ENCODE data around the gene NDUFC2.
"Not testable (repeated sequence)": the region's sequence is repeated elsewhere in the genome, so short reads cannot be mapped to it uniquely, and the experiment has no call there.

Gene NDUFC2

DNA sequence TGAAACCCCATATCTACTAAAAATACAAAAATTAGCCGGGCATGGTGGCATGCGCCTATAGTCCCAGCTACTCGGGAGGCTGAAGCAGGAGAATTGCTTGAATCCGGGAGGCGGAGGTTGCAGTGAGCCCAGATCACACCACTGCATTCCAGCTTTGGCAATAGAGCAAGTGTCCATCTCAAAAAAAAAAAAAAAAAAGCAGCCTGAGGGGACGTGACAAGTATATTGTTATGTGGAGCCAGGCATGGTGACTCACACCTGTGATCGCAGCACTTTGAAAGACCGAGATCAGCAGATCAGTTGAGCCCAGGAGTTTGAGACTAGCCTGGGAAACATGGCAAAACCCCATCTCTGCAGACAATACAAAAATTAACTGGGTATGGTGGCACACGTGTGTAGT, 51.2 kb downstream of the NDUFC2 start:
- DNase-seq: not testable (repeated sequence)

DNA sequence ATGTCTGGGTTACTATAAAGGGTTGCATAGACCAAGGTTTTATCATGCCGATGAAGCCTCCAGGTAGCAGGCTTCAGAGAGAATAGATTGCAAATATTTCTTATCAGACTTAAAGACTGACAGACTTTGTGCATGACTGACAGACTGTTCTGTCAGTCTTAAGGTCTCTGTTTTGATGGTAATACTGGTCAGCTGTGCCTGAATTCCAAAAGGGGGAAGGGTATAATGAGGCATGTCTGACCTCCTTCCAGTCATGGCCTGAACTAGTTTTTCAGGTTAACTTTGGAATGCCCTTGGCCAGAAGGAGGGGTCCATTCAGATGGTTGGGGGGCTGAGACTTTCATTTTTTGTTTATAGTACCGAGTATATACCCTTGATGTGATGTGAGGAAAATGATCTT, 51.9 kb downstream of the NDUFC2 start:
- no peak for DNase-seq

DNA sequence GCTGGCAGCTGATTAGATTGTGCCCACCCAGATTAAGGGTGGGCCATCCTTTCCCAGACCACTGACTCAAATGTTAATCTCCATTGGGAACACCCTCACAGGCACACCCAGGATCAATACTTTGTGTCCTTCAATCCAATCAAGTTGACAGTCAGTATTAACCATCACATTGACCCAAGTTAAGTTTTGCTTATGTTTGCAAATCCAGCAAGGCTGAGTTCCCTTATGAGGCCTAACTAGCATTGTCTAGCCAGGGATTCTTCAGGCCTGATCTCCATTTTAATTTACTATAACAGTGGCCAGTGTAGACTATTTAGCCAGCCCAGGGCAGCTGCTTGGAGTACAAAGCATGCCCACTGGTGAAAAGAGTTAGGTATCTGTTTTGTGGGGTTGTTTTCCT, 54.3 kb downstream of the NDUFC2 start:
- DNase-seq: no peak

DNA sequence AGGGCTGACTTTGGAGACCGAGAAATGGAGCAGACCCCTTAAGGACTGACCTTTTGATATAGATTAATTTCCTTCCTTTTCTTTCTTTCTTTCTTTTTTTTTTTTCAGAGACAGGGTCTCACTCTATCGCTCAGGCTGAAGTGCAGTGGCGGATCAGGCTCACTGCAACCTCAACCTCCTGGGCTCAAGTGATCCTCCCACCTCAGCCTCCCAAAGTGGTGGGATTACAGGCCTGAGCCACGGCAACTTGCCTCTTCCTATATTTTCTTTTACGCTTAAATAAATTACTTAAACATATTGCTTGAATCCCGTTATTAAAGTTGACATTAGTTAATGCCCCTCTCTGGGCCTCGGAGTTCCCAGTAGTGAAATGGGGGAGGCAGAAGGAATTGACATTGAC, 56.2 kb downstream of the NDUFC2 start:
- no peak for DNase-seq

DNA sequence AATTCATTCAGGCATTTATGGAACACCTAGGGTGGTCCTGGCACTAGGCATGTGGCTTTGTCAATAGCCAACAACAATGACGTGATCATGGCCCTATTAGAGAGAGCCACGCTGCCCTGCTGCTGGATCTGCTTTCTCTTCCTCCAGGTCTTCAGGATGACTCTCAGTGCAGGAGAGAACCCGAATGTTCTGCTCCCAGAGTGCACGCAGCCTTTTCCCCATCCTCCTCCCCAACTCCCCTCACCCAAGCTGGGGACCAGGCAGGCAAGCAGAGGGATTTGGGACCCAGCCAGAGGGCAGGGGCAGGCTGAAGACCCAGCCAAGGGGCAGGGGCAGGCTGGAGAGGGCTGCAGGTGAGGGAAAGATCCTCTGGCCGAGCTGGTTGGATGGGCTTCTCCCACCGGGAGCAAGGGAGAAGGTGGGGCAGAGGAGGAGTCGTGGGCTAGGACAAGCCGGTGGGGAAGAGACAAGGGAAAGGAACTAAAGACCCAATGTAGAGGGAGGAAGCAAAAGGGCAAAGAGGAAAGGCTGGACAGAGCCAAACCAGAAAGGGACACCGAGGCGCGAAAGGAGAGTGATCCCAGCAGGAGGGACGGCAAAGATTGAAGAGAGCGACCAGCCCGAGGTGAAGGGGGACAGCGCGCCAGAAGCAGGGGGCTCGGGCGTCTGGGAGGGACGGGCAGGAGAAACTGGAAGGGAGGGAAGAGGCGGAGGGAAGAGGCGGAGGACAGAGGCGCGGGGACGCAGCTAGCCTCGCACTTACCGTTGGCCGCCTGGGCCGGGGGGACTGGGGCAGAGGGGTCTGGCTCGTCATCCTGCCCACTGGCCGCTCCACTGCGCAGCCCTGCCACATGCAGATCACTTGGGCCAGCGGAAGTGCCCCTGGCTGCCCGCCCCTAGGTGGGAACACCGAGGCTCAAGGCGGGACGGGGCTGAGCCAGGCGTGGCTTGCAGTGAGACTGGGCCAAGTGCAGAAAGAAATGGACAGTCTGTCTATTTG, 57.0 kb downstream of the NDUFC2 start, which contains the start of gene KCTD14:
Gene KCTD14 (minus strand): TSS at position 880 of the 1,000 bp plus-strand sequence. CDS start 27 bp downstream, at position 853.
- DNase-seq: peak in 2 of 4 experiments; percentile 8 to 9

DNA sequence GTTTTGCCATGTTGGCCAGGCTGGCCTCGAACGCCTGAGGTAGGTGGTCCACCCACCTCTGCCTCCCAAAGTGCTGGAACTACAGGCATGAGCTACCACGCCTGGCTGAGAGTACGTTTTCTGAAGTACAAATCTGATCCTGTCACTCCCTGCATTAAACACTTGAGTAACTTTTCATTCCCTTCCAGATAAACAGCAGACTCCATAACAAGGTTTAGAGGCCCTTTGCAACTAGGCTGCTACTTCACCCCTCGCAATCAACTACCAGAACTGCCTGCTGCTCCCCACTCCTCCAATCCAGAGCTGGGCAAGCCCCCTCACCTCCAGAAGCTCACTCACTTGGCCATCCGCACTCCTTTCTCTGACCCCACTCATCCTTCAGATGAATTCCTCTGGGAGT, 58.1 kb downstream of the NDUFC2 start:
- no peak for DNase-seq

DNA sequence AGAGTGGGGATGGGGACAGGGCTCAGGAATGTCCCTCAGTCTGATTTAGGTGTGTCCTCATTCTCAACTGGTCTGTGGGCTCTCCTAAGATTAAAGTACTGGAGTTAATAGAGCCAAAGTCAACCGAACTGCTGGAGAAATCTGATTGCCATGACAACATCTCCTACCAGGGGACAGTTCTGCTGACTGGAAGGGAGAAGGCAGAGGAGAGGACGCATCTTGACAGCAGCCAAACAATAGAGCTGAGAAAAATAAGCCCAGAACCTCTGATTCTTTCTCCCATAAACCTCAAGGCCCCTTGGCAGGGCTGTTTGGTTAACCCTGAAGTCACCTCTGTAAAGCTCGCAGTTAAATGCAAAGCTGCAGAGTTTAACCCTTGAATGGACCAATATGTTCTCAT, 59.4 kb downstream of the NDUFC2 start:
- DNase-seq: no peak

DNA sequence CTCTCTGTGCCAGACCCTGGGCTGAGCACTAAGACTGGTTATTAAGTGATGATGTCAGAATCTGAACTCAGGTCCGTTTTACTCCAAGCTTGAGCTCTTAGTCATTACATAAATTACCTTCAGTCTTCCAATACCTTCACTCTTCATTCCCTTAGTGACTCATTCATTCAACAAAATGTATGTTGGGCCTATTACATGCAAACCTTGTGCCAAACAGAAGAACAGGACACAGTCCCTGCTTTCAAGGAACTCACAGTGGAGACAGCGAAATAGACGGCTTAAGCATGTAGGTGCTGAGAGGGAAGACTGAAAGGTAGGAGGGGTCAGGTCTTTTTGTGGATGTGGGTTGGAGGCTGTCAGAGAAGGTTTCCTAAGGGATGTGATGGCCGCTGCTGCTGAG, 59.9 kb downstream of the NDUFC2 start:
- no peak for DNase-seq

Measured in suppressor macrophage (primary cell).